ENCODE results near the gene LMAN2. TPM values are rescaled to one million over a fixed set of nuclear protein-coding genes. Genes with fewer than 3 reads are reported as not detected.

The LMAN2 gene, protein sequence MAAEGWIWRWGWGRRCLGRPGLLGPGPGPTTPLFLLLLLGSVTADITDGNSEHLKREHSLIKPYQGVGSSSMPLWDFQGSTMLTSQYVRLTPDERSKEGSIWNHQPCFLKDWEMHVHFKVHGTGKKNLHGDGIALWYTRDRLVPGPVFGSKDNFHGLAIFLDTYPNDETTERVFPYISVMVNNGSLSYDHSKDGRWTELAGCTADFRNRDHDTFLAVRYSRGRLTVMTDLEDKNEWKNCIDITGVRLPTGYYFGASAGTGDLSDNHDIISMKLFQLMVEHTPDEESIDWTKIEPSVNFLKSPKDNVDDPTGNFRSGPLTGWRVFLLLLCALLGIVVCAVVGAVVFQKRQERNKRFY
- 172 to 250 TPM (median 197 TPM) in 5 replicates for total RNA-seq (2022; extraction: Qiagen RNA extraction; ENCODE audit: low read depth)

DNA sequence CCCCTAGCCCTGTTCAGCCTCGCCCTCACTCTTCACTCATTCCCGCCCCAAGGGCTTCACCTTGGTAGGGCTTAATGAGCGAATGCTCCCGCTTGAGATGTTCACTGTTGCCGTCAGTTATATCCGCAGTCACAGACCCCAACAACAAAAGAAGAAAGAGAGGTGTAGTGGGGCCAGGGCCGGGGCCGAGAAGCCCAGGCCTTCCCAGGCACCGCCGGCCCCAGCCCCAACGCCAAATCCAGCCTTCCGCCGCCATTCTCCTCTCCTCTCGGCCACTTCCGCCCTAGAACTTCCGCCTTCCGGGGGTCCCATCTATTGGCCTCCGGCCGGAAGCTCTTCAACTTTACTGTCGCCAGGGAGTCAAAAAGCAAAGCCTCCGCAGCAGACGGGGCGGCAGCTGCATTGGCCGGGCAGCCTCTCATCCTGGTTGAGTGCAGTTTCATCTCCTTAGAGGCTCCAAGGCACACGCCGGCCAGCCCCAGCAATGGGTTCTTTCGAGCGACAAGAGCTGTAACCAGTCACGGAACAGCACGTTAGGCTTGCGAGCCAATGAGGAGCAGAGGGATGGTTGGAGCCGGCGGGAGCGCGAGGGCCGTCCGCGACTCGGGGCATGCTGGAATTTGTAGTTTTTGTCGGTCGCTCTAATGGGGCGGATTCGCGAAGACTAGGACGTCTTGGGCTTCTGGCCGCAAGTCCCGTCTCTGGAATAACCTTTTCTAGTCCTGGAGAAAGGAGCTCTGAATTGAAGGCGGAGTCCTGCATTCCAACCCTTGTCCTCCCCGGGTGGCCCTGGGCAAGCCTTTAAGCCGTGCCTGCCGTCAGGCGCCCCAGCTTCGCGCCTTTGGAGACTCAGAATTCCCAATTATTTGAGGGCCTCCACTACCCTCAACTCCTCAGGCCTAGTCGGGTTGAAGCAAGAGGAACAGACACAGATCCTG lies at the start of gene LMAN2:
LMAN2 (minus strand) TSS at position 277 of the 938 bp plus-strand sequence; CDS start at position 256, 21 bp downstream.

DNA sequence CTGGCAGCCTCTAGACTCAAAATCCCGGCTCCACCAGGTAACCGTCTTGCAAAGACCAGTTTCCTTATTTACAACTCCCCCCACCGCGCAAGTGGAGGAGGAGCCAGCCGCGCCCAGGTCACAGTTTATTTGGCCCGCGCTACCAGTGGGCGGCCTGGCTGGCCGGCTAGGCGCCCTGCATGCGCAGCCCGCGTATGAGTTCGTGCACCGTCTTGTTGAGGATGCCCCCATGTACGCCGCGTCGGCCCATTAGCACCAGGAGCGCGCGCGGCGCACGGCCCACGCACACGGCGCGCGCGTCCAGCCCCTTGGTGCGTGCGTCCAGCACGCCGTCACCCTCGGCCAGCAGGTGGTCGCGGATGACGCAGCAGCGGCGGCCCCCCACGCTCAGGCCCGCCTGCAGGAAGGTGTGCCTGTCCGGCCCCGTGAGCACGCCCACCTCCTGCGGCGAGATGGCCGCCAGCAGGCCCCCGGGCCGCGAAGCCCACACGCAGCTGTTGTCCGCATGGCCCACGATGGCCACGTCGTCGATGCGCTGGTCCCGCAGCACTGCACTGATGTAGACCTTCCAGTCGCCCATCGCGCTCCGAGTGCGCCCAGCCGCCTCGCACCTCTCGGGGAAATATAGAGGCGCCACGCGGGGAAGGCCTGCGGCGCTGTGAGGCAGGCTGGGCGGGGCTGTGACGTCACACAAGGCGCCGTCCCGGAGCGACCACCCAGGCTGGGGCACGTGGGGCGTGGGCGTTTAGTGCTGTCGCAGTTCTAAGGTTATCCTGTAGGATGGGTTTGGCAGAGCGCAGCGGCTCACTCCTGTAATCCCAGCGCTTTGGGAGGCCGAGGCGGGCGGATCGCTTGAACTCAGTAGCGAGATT lies 48.8 kb upstream of the LMAN2 start, which contains the start of gene PFN3:
PFN3 (minus strand) TSS at position 665 of the 872 bp plus-strand sequence; CDS start at position 580, 85 bp downstream.

DNA sequence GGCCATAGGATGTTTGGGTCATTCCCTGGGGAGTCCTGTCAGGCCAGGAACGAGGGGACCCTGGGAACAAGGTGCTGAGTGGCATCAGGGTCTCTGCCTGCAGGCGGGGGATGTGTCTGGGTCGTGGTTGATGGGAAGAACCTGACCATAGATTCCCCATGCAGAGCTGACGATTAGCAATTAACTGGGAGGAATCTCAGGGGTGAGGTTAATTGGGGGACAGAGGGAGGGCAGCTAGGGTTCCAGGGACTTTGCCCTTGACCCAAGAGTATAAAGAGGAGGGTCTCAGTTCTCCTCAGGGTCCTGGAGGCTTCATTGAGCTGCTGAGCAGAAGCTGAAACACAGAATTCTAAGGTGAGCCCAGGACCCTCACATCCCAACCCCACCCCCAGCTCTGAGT lies 32.7 kb upstream of the LMAN2 start, which contains the start of gene SLC34A1:
SLC34A1 (plus strand) TSS at position 301 of the 400 bp plus-strand sequence. CDS start 1,308 bp downstream, outside the sequence.

DNA sequence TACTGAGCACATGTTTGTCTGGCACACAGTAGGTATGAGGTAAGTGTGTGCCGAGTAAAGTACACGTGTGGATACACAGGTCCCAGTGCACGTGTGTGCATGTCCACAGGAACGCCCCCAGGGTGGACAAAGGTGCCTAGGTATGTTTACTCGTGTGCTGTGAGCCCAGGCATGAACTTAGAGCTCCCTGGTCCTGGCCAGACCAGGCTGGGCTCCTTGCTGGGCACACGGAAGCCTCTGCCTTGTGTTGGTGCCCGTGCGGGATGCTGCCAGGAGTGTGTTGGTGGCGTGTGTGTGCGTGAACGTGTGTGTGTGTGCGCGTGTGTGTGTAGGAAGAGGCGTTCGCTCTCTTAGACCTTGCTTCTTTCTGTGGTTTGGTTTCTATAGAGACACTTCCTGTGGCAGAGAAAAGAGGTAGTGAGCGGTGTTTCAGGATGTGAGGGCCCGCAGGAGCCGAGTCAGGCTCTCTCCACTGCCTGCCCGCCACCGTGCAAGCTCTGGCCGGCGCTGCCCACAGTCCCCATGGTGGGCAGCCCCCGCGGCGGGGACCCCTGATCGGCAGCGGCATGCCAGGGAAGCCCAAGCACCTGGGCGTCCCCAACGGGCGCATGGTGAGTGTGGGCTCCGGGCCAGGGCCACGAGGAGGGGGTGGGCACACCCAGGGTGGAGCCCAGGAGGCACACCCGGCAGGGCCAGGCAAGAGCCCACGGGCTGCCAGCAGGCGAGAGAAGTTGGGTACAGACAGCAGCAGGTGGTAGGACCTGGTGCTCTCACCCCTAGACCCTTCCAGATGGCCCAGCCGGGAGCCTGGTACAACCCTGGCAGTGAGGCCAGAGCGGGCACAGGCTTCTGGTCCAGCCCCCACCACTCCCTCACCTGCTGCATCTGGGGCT lies 6.2 kb upstream of the LMAN2 start, which contains the start of gene RGS14:
RGS14 (plus strand) TSS at position 466 of the 893 bp plus-strand sequence; CDS start at position 567, 101 bp downstream.

DNA sequence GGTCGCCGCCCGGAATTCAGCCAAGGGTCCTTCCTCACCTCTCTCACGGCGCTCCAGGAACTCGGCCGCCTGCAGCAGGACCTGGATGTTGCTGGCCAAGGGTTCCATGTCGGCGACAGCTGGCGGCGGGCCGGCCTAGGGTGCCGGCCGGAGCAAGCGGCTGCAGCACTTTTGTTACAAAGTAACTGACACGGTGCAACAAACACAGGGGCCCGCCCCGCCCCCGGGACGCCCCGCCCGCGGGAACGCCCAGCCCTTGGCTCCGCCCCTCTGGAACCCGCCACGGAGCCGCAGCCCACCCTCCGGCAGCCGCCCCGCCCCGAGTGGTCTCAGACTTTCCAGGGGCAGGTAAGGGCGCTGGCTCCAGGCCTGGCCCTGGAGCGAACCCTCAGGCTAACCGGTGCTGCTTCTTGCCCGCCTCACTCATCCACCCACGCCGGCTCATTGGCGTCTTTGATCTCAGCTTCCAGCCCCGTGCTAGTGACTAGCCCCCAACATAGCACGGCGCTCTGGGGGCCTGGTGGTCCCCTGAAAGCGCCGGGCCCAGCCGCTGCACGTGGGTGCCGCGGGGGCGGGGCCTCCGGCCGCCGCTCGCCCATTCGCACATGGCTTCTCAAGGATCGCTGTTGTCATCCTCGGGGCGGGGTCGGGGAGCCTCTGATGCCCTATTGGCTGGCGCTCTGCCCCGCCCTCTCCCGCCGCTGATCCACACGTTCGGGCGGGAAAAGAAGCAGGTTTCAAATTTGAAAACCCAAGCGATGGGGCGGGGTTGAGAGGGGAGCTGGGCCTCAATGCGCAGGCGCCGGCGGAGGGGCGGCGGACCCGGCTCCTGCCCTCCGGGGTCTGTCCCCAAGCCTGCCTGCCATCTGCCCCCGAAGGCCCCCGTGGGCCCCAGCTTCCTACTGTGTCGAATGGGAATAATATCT lies 39.5 kb downstream of the LMAN2 start, which contains the start of gene MXD3:
MXD3 (minus strand) TSS at position 176 of the 926 bp plus-strand sequence; CDS start at position 108, 68 bp downstream.

DNA sequence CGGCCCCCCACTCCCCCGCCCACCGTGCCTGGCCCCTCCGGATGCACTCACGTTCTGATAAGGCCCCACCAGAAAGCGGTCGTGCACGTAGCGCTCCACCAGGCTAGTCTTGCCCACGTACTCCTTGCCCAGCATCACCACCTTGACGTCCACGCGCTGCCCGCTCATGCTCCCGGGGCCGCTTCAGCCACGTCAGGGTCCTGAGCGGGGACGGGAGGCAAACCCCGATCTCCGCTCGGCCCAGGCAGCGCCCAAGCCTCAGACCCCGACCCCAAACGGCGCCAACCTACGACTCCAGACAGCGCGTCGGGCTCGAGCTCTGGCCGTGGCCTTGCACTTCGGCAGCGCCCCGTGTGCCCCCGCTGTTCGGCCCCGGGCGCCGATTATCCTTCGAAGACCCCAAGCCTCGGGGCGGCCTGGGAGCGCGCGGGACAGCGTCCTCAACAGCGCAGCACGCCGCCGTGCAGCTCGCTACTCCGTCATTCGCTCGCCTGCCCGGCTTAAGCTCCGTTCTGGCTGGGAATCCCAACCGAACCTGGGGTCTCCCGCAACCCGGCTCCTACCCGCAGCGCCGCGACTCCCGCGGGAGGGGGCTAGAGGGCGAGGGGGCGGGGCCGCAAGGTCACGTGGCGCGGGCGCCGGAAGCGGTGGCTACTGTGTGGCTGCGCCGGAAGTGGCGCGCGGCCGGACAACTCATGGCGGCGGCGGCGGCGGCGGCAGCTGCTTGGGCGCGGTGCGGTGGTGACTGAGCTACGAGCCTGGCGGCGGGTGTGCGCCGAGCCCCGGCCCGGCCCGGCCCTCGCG lies 48.1 kb downstream of the LMAN2 start, which contains the start of the genes PRELID1 and RAB24:
PRELID1 (plus strand) TSS at position 679 of the 804 bp plus-strand sequence. CDS start 187 bp downstream, outside the sequence.
RAB24 (minus strand) TSS at position 599 of the 804 bp plus-strand sequence; CDS start at position 168, 431 bp downstream.

Other genes starting within 250 kb of the LMAN2 start
- gene NSD1, start 217.9 kb downstream of the LMAN2 start, total RNA-seq (2022; extraction: Qiagen RNA extraction; ENCODE audit: low read depth), result 16.1 to 27.6 TPM (median 23.7 TPM) in 5 replicates
- 23.6 to 29.0 TPM (median 25.9 TPM) in 5 replicates for gene RAB24, start 47.9 kb downstream of the LMAN2 start, total RNA-seq (2022; extraction: Qiagen RNA extraction; ENCODE audit: low read depth)
- 286 to 389 TPM (median 365 TPM) in 5 replicates for gene PRELID1, start 47.9 kb downstream of the LMAN2 start, total RNA-seq (2022; extraction: Qiagen RNA extraction; ENCODE audit: low read depth)
- 11.4 to 22.4 TPM (median 16.5 TPM) in 5 replicates for gene MXD3, start 39.8 kb downstream of the LMAN2 start, total RNA-seq (2022; extraction: Qiagen RNA extraction; ENCODE audit: low read depth)
- gene RGS14, start 6.3 kb upstream of the LMAN2 start, total RNA-seq (2022; extraction: Qiagen RNA extraction; ENCODE audit: low read depth), result 2.9 to 8.2 TPM (median 6.1 TPM) in 5 replicates
- gene SLC34A1, start 32.8 kb upstream of the LMAN2 start, total RNA-seq (2022; extraction: Qiagen RNA extraction; ENCODE audit: low read depth), result 0.04 TPM in 1 of 5 replicates, not detected in the others
- gene PFN3, start 49.0 kb upstream of the LMAN2 start, total RNA-seq (2022; extraction: Qiagen RNA extraction; ENCODE audit: low read depth), result not detected in 5 replicates
- 13.8 to 24.7 TPM (median 20.7 TPM) in 5 replicates for gene F12, start 57.9 kb upstream of the LMAN2 start, total RNA-seq (2022; extraction: Qiagen RNA extraction; ENCODE audit: low read depth)
- gene GRK6, start 75.0 kb upstream of the LMAN2 start, total RNA-seq (2022; extraction: Qiagen RNA extraction; ENCODE audit: low read depth), result 22.2 to 29.4 TPM (median 24.8 TPM) in 5 replicates
- gene PRR7, start 95.1 kb upstream of the LMAN2 start, total RNA-seq (2022; extraction: Qiagen RNA extraction; ENCODE audit: low read depth), result 13.5 to 37.0 TPM (median 31.3 TPM) in 5 replicates
- gene DBN1, start 122.0 kb upstream of the LMAN2 start, total RNA-seq (2022; extraction: Qiagen RNA extraction; ENCODE audit: low read depth), result 55.6 to 80.1 TPM (median 63.8 TPM) in 5 replicates
- 82.0 to 110 TPM (median 88.5 TPM) in 5 replicates for gene PDLIM7, start 145.9 kb upstream of the LMAN2 start, total RNA-seq (2022; extraction: Qiagen RNA extraction; ENCODE audit: low read depth)
- gene DOK3, start 158.2 kb upstream of the LMAN2 start, total RNA-seq (2022; extraction: Qiagen RNA extraction; ENCODE audit: low read depth), result 3.3 to 7.5 TPM (median 4.3 TPM) in 5 replicates
- gene DDX41, start 165.3 kb upstream of the LMAN2 start, total RNA-seq (2022; extraction: Qiagen RNA extraction; ENCODE audit: low read depth), result 111 to 190 TPM (median 121 TPM) in 5 replicates
- gene FAM193B, start 202.9 kb upstream of the LMAN2 start, total RNA-seq (2022; extraction: Qiagen RNA extraction; ENCODE audit: low read depth), result 18.0 to 33.3 TPM (median 28.4 TPM) in 5 replicates
- 262 to 315 TPM (median 273 TPM) in 5 replicates for gene TMED9, start 240.5 kb upstream of the LMAN2 start, total RNA-seq (2022; extraction: Qiagen RNA extraction; ENCODE audit: low read depth)
- 19.6 to 29.3 TPM (median 26.1 TPM) in 5 replicates for gene B4GALT7, start 248.5 kb upstream of the LMAN2 start, total RNA-seq (2022; extraction: Qiagen RNA extraction; ENCODE audit: low read depth)